GM19455 (cell line): ENCODE results near the gene TENM4.
A peak's percentile ranks its signal among the peaks of the same experiment; 100 is the strongest.

ENCODE experiments used
- ATAC-seq: cut with Tn5 transposase; IDR thresholded peaks from one replicate; pipeline ENCODE4 v1.9.1; 2021; ENCODE audit not compliant: unreplicated experiment

TENM4 gene

GRCh38 chr11:79147011-79147410 is 293.8 kb downstream of the TENM4 start:
- ATAC-seq: no peak

GRCh38 chr11:79139900-79140299 is 300.9 kb downstream of the TENM4 start:
- no peak for ATAC-seq

GRCh38 chr11:79129702-79130101 is 311.1 kb downstream of the TENM4 start:
- ATAC-seq: no peak

DNA sequence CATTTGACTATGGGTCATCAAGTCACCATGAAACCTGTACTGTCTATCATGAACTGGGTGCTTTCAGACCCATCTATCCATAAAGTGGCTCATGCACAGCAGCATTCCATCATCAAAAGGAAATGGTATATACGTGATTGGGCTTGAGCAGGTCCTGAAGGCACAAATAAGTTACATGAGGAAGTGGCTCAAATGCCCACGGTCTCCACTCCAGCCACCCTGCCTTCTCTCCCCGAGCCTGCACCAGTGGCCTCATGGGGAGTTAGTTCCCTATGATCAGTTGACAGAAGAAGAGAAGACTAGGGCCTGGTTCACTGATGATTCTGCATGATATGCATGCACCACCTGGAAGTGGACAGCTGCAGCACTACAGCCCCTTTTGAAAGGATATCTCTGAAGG is 312.5 kb downstream of the TENM4 start:
- ATAC-seq: no peak

GRCh38 chr11:79122759-79123158 is 318.1 kb downstream of the TENM4 start:
- no peak for ATAC-seq

DNA sequence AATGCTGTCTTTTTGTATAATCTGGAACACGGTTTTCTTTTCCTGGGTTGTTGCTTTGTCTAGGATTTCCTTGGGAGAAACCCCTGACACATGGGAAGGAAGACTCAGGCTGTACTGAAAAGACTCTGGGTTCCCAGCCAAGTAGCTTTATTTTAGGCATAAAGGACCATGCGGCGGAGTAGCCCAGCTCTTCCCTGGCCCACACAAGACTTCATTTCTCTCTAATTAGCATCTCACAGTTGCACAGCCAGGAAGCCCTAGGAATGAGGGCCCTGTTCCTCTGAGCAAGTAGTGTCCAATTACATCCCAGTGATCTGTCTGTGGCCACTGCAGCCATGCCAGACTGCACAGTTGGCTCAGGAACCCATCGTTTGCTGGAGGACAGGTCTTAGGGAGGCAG is 319.5 kb downstream of the TENM4 start:
- ATAC-seq: no peak

DNA sequence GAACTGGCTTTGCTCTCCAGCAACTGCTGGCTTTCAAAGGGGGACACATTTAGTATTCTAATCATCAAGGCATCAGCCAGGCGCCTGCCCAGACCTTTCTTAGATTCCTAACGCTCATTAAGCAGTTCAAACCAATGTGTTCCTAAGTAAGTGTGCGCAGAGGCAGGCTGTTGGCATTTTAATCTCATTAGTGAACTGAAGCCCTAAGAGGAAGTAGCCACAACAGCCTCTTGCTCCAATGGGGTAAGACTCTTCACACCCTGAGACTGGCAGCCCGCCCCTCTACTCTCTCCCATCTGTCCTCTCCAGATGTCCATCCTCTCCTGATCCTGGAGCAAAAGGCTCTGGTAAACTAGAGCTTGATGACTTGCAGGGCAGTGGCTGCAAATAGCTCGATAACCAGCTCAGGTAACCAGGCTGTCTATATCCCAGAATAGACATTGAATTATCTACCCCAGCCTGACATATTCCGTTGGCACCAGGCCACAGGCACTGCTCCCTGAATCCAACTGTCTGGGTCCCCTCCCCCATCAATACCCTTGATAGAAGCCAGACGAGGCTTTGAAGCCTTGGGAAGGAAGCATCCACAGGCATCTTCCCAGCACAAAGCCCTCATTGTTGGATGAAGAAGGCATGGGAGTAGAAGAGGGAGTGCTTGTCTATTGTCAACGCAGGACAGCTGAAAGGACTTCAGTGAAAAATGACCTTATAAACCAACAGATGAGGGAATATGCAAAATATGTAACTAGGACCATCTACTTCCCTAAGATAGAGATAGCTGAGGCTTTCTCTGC is 321.1 kb downstream of the TENM4 start:
- ATAC-seq: no peak

DNA sequence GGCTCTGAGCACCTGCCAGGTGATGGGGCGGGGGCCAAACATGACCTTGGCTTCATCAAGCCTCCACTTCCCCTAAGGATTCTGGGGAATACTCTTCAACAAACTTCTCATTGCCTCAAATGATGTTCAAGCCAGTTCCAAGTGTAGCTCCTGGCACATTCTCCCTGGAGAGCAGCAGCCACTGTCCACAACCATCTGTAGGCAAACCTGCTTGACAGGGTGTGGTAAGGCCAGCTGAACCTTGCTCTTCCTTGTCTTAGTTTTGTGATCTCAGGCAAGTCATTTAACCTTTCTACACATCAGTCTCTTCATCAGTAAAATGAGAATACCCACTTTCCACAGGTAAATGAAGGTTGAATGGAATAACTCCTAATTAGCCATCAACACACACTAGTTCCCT is 323.3 kb downstream of the TENM4 start:
- no peak for ATAC-seq

DNA sequence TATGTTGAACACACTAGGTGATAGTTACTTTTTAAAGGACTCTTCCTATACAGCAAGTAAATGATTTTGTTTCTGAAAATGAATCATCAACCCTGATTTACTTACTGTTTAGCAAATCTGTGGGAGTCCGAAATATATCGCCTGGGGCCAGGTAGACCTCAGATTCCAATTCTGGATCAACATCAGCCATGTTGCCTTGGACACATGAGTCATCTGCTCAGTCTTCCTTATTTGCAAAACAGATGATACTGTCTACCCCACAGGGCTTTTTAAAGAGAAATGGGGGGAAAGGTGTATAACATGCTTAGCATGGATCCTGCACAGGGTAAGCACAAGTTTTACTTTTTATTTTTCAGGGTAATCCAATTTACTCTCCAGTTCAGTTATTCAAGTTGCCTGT is 324.2 kb downstream of the TENM4 start:
- no peak for ATAC-seq

DNA sequence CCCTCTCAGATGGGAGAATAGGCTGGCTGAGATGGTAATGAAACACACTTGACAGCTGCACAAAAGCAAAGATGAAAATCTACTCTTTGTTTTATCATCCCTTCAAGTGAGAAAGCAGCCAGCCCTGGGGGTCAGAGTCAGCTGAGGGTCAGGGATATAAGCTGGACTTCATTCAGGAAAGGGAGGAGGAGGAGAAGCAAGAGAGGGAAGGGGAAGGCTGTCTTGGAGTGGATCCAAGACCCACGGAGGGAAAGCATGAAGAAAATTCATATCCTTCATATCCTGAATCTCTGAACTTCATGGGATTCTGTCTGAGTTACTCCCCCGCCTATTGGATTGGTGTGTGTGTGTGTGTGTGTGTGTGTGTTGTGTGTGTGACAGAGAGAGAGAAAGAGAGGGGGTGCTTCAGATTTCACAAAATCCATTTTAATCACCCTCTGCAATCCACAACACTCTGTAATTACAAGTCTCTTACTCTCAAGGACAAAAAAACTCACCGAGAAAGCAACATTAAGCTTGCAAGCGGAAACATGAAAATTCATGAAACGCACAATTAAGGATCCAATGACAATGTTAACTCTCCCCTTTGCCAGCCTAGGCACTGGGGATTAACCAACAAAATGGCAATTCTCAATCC is 327.7 kb downstream of the TENM4 start:
- no peak for ATAC-seq

DNA sequence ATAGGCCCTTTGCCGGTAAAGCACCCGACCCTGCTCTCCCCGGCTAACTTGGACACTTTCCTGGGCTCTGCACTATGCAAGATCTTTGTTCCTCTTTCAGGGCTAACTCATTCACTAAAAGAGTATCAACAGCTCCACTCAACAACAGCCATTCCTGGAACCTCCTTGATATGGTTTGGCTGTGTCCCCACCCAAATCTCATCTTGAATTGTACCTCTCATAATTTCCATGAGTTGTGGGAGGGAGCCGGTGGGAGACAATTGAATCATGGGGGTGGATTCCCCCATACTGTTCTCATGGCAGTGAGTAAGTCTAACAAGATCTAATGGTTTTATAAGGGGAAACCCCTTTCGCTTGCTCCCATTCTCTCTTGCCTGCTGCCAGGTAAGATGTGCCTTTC is 330.0 kb downstream of the TENM4 start:
- no peak for ATAC-seq

GRCh38 chr11:79110321-79110720 is 330.5 kb downstream of the TENM4 start:
- no peak for ATAC-seq

GRCh38 chr11:79108851-79109250 is 332.0 kb downstream of the TENM4 start:
- ATAC-seq: no peak

DNA sequence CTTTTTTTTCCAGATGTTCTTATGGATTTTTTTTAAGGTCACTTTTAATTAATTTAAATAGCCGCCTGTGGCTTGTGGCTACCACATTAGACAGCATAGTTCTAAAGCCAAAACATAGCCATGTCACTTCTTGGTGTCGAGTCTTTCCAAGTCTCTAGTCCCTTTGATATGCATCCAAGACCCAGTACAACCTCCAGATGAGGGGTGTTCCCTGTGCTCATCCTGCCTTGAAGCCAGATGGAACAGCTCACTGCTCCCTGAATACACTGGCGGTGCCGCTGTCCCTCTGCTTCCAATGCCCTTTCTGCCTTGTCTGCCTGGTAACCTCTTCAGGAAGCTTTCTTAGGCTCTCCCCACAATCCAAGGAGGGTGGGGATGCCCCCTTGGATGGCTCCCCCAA is 338.0 kb downstream of the TENM4 start:
- no peak for ATAC-seq

GRCh38 chr11:79101656-79102055 is 339.2 kb downstream of the TENM4 start:
- no peak for ATAC-seq

GRCh38 chr11:79100093-79100910 is 340.5 kb downstream of the TENM4 start:
- ATAC-seq: peak; percentile 93

DNA sequence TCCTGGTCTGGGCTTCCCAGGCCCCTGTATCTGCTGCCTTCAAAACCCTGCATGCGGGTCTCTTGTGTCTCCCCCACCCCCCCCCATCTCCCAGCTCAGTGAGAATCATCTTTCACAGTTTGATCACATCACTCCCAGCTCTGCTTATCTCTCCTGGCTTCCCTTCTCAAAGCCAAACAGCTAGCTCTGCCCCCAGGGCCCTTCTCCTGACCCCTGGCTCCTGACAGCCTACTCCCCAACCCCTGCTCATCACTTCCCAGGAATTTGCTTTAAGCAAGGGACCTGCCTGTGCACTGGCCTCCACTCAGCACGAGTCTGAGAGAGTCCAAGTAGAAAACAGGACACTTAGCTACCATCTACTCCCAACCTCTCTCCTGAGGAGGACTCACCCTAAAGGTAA is 342.7 kb downstream of the TENM4 start:
- ATAC-seq: no peak

- ATAC-seq: no peak
Measured at GRCh38 chr11:79097246-79097875, 343.5 kb downstream of the TENM4 start.

DNA sequence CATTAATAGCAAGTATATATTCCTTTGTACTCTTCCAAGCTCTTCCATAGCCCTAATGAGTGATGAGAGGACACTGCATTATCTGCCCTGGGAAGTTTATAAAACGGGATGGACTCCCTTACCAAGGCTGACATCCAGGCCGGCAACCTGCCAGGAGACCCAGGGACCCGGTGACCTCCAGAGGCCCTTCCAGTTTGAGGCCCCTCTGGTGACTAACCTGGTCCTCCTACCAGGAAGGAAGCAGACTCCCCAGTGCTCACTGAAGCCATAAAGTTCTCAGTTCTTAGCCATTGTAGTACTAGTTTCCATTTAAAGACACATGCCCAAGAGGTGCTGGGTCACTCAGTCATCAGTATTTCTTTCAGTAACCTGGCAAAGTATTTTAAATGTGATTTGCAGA is 345.4 kb downstream of the TENM4 start:
- no peak for ATAC-seq

- ATAC-seq: no peak
Measured at GRCh38 chr11:79094616-79095015, 346.2 kb downstream of the TENM4 start.

DNA sequence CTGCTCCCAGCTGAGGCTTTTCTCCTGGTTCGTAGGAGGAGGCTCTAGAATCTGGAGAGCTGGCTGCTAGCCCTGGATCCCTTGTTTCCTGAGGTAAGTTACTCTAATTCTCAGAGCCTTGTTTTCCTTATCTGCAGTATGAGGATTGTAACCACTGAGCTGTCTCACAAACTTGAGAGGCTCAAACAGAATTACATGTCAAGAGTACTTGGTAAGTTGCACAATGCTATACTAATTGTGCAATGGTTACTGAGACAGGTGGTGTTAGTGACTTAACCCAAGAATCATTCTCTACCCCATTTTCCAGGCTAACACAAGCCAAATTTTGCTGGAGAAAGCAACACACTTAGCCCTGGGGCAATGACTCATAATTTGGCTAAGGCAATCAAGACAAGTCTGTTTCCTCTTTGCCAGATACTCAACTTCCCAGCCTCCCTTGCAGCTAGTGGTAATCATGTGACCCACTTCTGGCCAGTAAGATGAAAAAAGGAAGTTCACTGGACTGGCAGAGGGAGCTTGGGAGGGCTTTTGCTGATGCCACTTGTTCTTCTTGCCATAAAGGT is 348.0 kb downstream of the TENM4 start:
- no peak for ATAC-seq
